Pancreas (tissue), 10 donors: ENCODE measurements around the gene MYOM1. TPM values are rescaled to one million over a fixed set of nuclear protein-coding genes. Genes with fewer than 3 reads are reported as not detected.

Experiments used
- ATAC-seq, 4 donors: fragments of 200-7000 bp; cut with Tn5 transposase; one replicate each; pipeline versions ENCODE4 v1.8.0 to v1.9.1; 2020; ENCODE audit warnings: mild to moderate bottlenecking in 4 of 4, moderate library complexity in 4 of 4
- DNase-seq, 6 donors: peaks; one replicate each; pipeline ENCODE4 v3.0.0-alpha.2; 2020
- FAIRE-seq: peaks from 2 replicates; lab custom pipeline; 2012; peaks lifted over from hg19 to GRCh38; lab: Jason Lieb, UNC
- H3K27ac ChIP-seq, 4 donors: fragments of 200-600 bp; sonication (generic); 1 replicate in 3 of 4; 2 replicates in 1 of 4; pipeline versions ENCODE4 v1.5.0 to v1.8.0; 2020
- H3K27me3 ChIP-seq, 4 donors: fragments of 200-600 bp; one replicate each; pipeline ENCODE4 v1.8.0; 2021
- H3K36me3 ChIP-seq, 3 donors: fragments of 200-600 bp; sonication (generic) in 1 of 3; one replicate each; pipeline versions ENCODE4 v1.5.0 to v1.8.0; 2020 to 2021
- H3K4me1 ChIP-seq, 3 donors: fragments of 200-600 bp; one replicate each; pipeline ENCODE4 v1.8.0; 2021
- H3K4me3 ChIP-seq, 4 donors: fragments of 200-600 bp; sonication (generic) in 2 of 4; one replicate each; pipeline versions ENCODE4 v1.5.0 to v1.8.0; 2020 to 2021
- H3K9me3 ChIP-seq, 4 donors: fragments of 200-600 bp; one replicate each; pipeline ENCODE4 v1.8.0; 2021
- WGBS, 2 donors: extraction: QIAGEN DNeasy Blood & Tissue Kit; methylation state at CpG; one replicate each; pipeline ENCODE4 v1.1.7; 2013; 5-methylcytosine and 5-hydroxymethylcytosine counted together
- intact Hi-C, 3 donors: fragments of 100-400 bp; cut with DNase I; formaldehyde crosslinking; loops; one replicate each; pipeline versions ENCODE4 v1.11.1 to v1.14.2; 2022
- polyA plus RNA-seq, 2 donors: library from polyadenylated mRNA; stranded (reverse); fragments of 200-250 nt; gene quantifications; one replicate each; pipeline ENCODE4 v1.2.3, GENCODE V29; 2013
- total RNA-seq, 6 donors: library from RNA; stranded (reverse); fragmentation: NEBNext Ultra II Directional in 4 of 6; extraction: Animal tissue kit (Norgen Biotek cat#: 25700) in 4 of 6; gene quantifications; one replicate each; pipeline versions ENCODE4 v1.2.1 to v1.2.4, GENCODE V29; 2021 to 2023
- TF ChIP-seq, protein P1 (sequence below), 4 donors: fragments of 200-600 bp; sonication (generic) in 3 of 4; IDR thresholded peaks; one replicate each; pipeline versions ENCODE4 v1.5.0 to v1.8.0; 2021; ENCODE audit warnings: antibody characterized with exemption in 4 of 4
- donor health status: healthy with polysubstance abuse.
- donor health status: DM: no; HTN: no; CAD: no; lungs with moderate emphysema.
- donor health status: DM: no; HTN: no; CAD: no.
- donor health status: control.
- donor health status: control.
- donor health status: Bipolar disorder and iron deficiency.
- donor health status: DM: yes; HTN: yes; CAD: no.
- donor health status: DM: no; HTN: no; CAD: no.
- donor health status: DM: no; HTN: no; CAD: no.
- donor health status: DM: yes; HTN: yes; CAD: no.

MYOM1 gene
- total and polyA plus RNA-seq, 8 donors = 4.7 to 18.2 (median 14.2) TPM

DNA sequence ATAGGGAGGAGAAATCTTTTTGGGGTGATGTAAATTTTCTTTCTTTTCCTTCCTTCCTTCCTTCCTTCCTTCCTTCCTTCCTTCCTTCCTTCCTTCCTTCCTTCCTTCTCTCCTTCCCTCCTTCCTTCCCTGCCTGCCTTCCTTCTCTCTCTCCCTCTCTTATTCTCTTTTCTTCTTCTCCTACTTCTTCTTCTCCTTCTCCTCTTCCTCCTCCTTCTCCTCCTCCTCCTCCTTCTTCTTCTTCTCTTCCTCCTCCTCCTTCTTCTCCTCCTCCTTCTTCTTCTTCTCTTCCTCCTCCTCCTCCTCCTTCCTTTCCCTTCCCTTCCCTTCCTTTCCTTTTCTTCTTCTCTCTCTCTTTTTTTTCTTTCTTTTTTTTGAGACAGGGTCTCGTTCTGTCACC lies 59.9 kb downstream of the MYOM1 start:
- intact Hi-C loops = loop anchor here in 1 of 3 donors (10.0 kb wide), 1 partner anchor 225 kb away; no protein-coding TSS in a partner anchor
- WGBS, 2 donors = 89 to 94% methylated on average over 1 of the region's 1 CpG

GRCh38 chr18:3157606-3158005 lies 62.2 kb downstream of the MYOM1 start:
- H3K4me3 ChIP-seq = no peak overlapping the region
- FAIRE-seq = no peak
- H3K27ac ChIP-seq = no peak overlapping the region
- TF ChIP-seq, protein P1, sequence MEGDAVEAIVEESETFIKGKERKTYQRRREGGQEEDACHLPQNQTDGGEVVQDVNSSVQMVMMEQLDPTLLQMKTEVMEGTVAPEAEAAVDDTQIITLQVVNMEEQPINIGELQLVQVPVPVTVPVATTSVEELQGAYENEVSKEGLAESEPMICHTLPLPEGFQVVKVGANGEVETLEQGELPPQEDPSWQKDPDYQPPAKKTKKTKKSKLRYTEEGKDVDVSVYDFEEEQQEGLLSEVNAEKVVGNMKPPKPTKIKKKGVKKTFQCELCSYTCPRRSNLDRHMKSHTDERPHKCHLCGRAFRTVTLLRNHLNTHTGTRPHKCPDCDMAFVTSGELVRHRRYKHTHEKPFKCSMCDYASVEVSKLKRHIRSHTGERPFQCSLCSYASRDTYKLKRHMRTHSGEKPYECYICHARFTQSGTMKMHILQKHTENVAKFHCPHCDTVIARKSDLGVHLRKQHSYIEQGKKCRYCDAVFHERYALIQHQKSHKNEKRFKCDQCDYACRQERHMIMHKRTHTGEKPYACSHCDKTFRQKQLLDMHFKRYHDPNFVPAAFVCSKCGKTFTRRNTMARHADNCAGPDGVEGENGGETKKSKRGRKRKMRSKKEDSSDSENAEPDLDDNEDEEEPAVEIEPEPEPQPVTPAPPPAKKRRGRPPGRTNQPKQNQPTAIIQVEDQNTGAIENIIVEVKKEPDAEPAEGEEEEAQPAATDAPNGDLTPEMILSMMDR (IDR thresholded peaks at IDR 0.05) = no peak
- H3K27me3 ChIP-seq = no peaks in the 10 kb centered on the region
- H3K36me3 ChIP-seq = peaks cover 0 to 8% (median 0%) of the 10 kb centered on the region in 3 donors
- WGBS, 2 donors = 89 to 94% methylated on average over 2 of the region's 2 CpGs
- DNase-seq = no peak
- no peak for ATAC-seq
- H3K9me3 ChIP-seq = no peaks in the 10 kb centered on the region
- intact Hi-C loops = loop anchor here in 1 of 3 donors (10.0 kb wide), 1 partner anchor 223 kb away; no protein-coding TSS in a partner anchor
- peaks cover 0 to 12% (median 7%) of the 10 kb centered on the region in 3 donors for H3K4me1 ChIP-seq

More for the DNA sequence above, 59.9 kb downstream of the MYOM1 start:
- no peak for DNase-seq
- H3K36me3 ChIP-seq = peaks cover 0 to 15% (median 0%) of the 10 kb centered on the region in 3 donors
- no peak overlapping the region for H3K4me3 ChIP-seq
- no peak overlapping the region for H3K27ac ChIP-seq
- ATAC-seq = no peak
- H3K27me3 ChIP-seq = no peaks in the 10 kb centered on the region
- H3K4me1 ChIP-seq = peaks cover 0 to 3% (median 0%) of the 10 kb centered on the region in 3 donors
- TF ChIP-seq, protein P1 (IDR thresholded peaks at IDR 0.05) = no peak
- no peak for FAIRE-seq
- H3K9me3 ChIP-seq = no peaks in the 10 kb centered on the region

GRCh38 chr18:3157086-3157485 lies 62.7 kb downstream of the MYOM1 start:
- DNase-seq (no peak), ATAC-seq (no peak), FAIRE-seq (no peak)
- Histone ChIP-seq H3K9me3 (no peaks in the 10 kb centered on the region), H3K4me3 (no peak overlapping the region), H3K27ac (no peak overlapping the region), H3K36me3 (peaks cover 0 to 8% (median 0%) of the 10 kb centered on the region in 3 donors), H3K27me3 (no peaks in the 10 kb centered on the region), H3K4me1 (peaks cover 0 to 12% (median 7%) of the 10 kb centered on the region in 3 donors)
- TF ChIP-seq, protein P1 (IDR thresholded peaks at IDR 0.05) = no peak
- intact Hi-C loops = loop anchor here in 1 of 3 donors (10.0 kb wide), 1 partner anchor 222 kb away; no protein-coding TSS in a partner anchor
- 94 to 98% methylated on average over 5 of the region's 5 CpGs for WGBS, 2 donors

DNA sequence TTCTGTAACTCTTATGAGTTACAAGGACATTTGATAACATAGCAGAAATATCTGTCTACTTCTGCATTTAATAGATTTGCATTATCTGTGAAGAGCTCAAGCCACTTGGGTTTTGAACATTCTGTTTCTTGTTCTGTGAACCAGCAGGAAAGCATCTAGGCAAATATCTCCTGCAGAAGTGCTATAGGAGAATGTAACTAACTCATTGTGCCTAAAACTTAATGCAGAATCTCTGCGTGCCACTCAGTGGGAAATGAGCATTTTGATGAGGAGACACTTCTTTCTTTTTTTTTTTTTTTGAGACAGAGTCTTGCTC lies 63.5 kb downstream of the MYOM1 start:
- WGBS, 2 donors = 87 to 92% methylated on average over 1 of the region's 1 CpG

More for the DNA sequence above, 63.5 kb downstream of the MYOM1 start:
- Histone ChIP-seq H3K9me3 (no peaks in the 10 kb centered on the region), H3K4me3 (no peak overlapping the region), H3K27me3 (no peaks in the 10 kb centered on the region), H3K4me1 (peaks cover 0 to 12% (median 7%) of the 10 kb centered on the region in 3 donors), H3K36me3 (peaks cover 0 to 3% (median 0%) of the 10 kb centered on the region in 3 donors), H3K27ac (peak overlapping the region in 1 of 4 donors; percentile 9)
- intact Hi-C loops = loop anchor here in 1 of 3 donors (10.0 kb wide), 1 partner anchor 221 kb away; no protein-coding TSS in a partner anchor
- TF ChIP-seq, protein P1 (IDR thresholded peaks at IDR 0.05) = no peak
- FAIRE-seq (no peak), ATAC-seq (no peak), DNase-seq (no peak)
